Placental pericyte (primary cell): ENCODE data around the gene PSG11. TPM values are rescaled to one million over a fixed set of nuclear protein-coding genes. Genes with fewer than 3 reads are reported as not detected.

ENCODE experiments used
- total RNA-seq: library from RNA; depleted of rRNA; stranded (reverse); fragments of >200 nt; gene quantifications from 2 replicates; pipeline ENCODE4 v1.2.3, GENCODE V29; 2012

The PSG11 gene
- not detected in 2 replicates for total RNA-seq

GRCh38 chr19:43026369-43026768 is at the start of gene PSG11:
Gene PSG11 (minus strand): TSS chr19:43026469. CDS start chr19:43026372, 97 bp downstream.

Other genes starting within 250 kb of the PSG11 start
- 0.43 and 0.44 TPM in 2 replicates for gene PSG1, start 146.8 kb downstream of the PSG11 start, total RNA-seq
- gene PSG6, start 108.6 kb downstream of the PSG11 start, total RNA-seq: not detected in 2 replicates
- under 0.01 TPM in 1 of 2 replicates, not detected in the other for gene PSG7, start 89.3 kb downstream of the PSG11 start, total RNA-seq
- 0.14 TPM in 1 of 2 replicates, not detected in the other for gene PSG2, start 56.2 kb upstream of the PSG11 start, total RNA-seq
- 0.66 and 5.3 TPM in 2 replicates for gene PSG5, start 160.1 kb upstream of the PSG11 start, total RNA-seq
- gene PSG4, start 179.2 kb upstream of the PSG11 start, total RNA-seq: 0.29 and 2.8 TPM in 2 replicates
- gene PSG9, start 243.1 kb upstream of the PSG11 start, total RNA-seq: 0.43 TPM in 1 of 2 replicates, not detected in the other